ENCODE results near the gene BAZ1A.
A peak's percentile ranks its signal among the peaks of the same experiment; 100 is the strongest.

- TF ChIP-seq, protein P1, sequence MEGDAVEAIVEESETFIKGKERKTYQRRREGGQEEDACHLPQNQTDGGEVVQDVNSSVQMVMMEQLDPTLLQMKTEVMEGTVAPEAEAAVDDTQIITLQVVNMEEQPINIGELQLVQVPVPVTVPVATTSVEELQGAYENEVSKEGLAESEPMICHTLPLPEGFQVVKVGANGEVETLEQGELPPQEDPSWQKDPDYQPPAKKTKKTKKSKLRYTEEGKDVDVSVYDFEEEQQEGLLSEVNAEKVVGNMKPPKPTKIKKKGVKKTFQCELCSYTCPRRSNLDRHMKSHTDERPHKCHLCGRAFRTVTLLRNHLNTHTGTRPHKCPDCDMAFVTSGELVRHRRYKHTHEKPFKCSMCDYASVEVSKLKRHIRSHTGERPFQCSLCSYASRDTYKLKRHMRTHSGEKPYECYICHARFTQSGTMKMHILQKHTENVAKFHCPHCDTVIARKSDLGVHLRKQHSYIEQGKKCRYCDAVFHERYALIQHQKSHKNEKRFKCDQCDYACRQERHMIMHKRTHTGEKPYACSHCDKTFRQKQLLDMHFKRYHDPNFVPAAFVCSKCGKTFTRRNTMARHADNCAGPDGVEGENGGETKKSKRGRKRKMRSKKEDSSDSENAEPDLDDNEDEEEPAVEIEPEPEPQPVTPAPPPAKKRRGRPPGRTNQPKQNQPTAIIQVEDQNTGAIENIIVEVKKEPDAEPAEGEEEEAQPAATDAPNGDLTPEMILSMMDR (conservative IDR thresholded peaks at IDR 0.05), result peak; percentile 45
- TF ChIP-seq ZFX (IDR thresholded peaks at IDR 0.05), result no peak
Measured at GRCh38 chr14:34766060-34766459, 109.1 kb downstream of the BAZ1A start.

Measured in C4-2B (cell line).